Activated B cell treated with CpG ODN at 0.5 μM for 24 hours (primary cell): ENCODE data around the gene THAP7. TPM values are rescaled to one million over a fixed set of nuclear protein-coding genes. Genes with fewer than 3 reads are reported as not detected.
A peak's percentile ranks its signal among the peaks of the same experiment; 100 is the strongest.
"Not testable (repeated sequence)": the region's sequence is repeated elsewhere in the genome, so short reads cannot be mapped to it uniquely, and the experiment has no call there.

ENCODE experiments used
- ATAC-seq: fragments of 200-7000 bp; cut with Tn5 transposase; one replicate; pipeline ENCODE4 v1.10.0; 2021; ENCODE audit warnings: low read depth, mild to moderate bottlenecking, moderate library complexity
- CTCF ChIA-PET: fragments of 350-600 bp; sonication (Branson Sonifier 250); formaldehyde crosslinking; loops from one replicate; lab custom pipeline; 2021; ENCODE audit warnings: antibody characterized with exemption; lab: Charles Lee
- POLR2A ChIA-PET: fragments of 350-600 bp; sonication (Branson Sonifier 250); formaldehyde crosslinking; loops from one replicate; lab custom pipeline; 2021; ENCODE audit warnings: antibody characterized with exemption; lab: Charles Lee
- DNase-seq: peaks from one replicate; pipeline ENCODE4 v3.0.0; 2022
- H3K27ac Mint-ChIP-seq: one replicate; pipeline ENCODE4 v1.8.0; 2020; ENCODE audit warnings: mixed read lengths
- H3K27me3 Mint-ChIP-seq: one replicate; pipeline ENCODE4 v1.8.0; 2021; ENCODE audit warnings: mixed read lengths
- H3K36me3 Mint-ChIP-seq: one replicate; pipeline ENCODE4 v1.8.0; 2021; ENCODE audit warnings: low read depth, mixed read lengths
- H3K4me1 Mint-ChIP-seq: one replicate; pipeline ENCODE4 v1.8.0; 2021; ENCODE audit warnings: mixed read lengths
- H3K4me3 Mint-ChIP-seq: one replicate; pipeline ENCODE4 v1.8.0; 2020; ENCODE audit warnings: mild to moderate bottlenecking, mixed read lengths
- H3K9me3 Mint-ChIP-seq: one replicate; pipeline ENCODE4 v1.8.0; 2020; ENCODE audit warnings: mixed read lengths
- intact Hi-C: fragments of 100-400 bp; cut with micrococcal nuclease; formaldehyde crosslinking; loops from one replicate; pipeline ENCODE4 v1.15.1; 2024
- total RNA-seq: library from RNA; stranded (reverse); gene quantifications from 2 replicates; pipeline ENCODE4 v1.2.3, GENCODE V29; 2022
- TF ChIP-seq, protein P1 (sequence below): fragments of 200-600 bp; IDR thresholded peaks from one replicate; pipeline ENCODE4 v1.8.0; 2022; ENCODE audit warnings: antibody characterized with exemption, mild to moderate bottlenecking

The THAP7 gene, protein sequence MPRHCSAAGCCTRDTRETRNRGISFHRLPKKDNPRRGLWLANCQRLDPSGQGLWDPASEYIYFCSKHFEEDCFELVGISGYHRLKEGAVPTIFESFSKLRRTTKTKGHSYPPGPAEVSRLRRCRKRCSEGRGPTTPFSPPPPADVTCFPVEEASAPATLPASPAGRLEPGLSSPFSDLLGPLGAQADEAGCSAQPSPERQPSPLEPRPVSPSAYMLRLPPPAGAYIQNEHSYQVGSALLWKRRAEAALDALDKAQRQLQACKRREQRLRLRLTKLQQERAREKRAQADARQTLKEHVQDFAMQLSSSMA
- total RNA-seq: 27.1 and 32.3 TPM in 2 replicates

DNA sequence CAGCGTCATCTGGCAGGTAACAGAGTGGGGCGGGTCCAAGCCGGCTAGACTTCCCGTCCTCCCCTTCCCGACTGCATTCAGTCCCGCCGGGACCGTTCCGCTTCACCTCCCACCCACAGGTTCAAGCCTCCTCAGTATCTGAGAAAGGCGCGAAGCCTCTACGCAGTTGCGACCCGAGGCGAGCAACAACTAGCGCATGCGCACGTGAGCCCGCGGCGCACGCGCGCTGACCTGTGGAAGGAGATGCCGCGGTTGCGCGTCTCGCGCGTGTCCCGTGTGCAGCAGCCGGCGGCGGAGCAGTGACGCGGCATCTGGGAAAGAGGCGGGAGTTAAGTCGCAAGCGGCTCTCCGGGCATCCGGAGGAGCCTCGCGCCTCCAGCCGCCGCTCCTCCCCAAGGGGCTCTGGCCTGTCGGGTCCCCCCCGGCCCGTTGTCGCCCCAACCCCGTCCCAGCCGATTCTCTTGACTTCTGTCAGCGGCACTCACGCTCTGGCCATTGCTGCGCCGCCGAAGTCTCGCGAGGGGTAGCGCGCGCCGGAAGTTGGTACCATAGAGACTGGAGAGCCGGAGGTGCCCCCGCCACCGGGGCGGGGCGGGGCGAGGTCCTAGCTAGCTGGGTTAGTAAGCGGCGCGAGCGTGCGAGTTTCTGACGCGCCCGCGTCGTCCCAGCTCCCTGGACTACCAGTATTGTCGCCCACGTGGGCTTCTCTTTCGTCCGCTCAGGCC, at the start of gene THAP7:
Gene THAP7, minus strand, starts transcription at position 518 of the 725 bp plus-strand sequence. Its CDS starts 207 bp downstream, at position 311.
- CTCF ChIA-PET: interaction anchor here (1.3 kb wide), 1 partner anchor 40 kb away, joined by 3 read pairs; no protein-coding TSS in a partner anchor
- peak within 1 kb of the TSS; percentile 98 for H3K27ac Mint-ChIP-seq
- H3K9me3 Mint-ChIP-seq: no peaks in the 10 kb centered on the region
- peaks cover 28% of the 10 kb centered on the region for H3K36me3 Mint-ChIP-seq
- ATAC-seq: peak; percentile 88
- H3K4me1 Mint-ChIP-seq: peaks cover 26% of the 10 kb centered on the region
- H3K4me3 Mint-ChIP-seq: peak within 1 kb of the TSS; percentile 93
- intact Hi-C loops: loop anchor here (1.0 to 5.0 kb wide), 8 partner anchors 13 to 885 kb away; partner anchors contain the start of genes AIFM3, CRKL, LZTR1 and PI4KA
- TF ChIP-seq, protein P1, sequence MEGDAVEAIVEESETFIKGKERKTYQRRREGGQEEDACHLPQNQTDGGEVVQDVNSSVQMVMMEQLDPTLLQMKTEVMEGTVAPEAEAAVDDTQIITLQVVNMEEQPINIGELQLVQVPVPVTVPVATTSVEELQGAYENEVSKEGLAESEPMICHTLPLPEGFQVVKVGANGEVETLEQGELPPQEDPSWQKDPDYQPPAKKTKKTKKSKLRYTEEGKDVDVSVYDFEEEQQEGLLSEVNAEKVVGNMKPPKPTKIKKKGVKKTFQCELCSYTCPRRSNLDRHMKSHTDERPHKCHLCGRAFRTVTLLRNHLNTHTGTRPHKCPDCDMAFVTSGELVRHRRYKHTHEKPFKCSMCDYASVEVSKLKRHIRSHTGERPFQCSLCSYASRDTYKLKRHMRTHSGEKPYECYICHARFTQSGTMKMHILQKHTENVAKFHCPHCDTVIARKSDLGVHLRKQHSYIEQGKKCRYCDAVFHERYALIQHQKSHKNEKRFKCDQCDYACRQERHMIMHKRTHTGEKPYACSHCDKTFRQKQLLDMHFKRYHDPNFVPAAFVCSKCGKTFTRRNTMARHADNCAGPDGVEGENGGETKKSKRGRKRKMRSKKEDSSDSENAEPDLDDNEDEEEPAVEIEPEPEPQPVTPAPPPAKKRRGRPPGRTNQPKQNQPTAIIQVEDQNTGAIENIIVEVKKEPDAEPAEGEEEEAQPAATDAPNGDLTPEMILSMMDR: no peak
- DNase-seq: peak; percentile 97
- POLR2A ChIA-PET: interaction anchor here (0.6 to 6.5 kb wide), 9 partner anchors 12 to 885 kb away, joined by 4 to 90 read pairs (median 5); partner anchors contain the start of genes CRKL, LRRC74B, LZTR1 and P2RX6
- no peaks in the 10 kb centered on the region for H3K27me3 Mint-ChIP-seq

DNA sequence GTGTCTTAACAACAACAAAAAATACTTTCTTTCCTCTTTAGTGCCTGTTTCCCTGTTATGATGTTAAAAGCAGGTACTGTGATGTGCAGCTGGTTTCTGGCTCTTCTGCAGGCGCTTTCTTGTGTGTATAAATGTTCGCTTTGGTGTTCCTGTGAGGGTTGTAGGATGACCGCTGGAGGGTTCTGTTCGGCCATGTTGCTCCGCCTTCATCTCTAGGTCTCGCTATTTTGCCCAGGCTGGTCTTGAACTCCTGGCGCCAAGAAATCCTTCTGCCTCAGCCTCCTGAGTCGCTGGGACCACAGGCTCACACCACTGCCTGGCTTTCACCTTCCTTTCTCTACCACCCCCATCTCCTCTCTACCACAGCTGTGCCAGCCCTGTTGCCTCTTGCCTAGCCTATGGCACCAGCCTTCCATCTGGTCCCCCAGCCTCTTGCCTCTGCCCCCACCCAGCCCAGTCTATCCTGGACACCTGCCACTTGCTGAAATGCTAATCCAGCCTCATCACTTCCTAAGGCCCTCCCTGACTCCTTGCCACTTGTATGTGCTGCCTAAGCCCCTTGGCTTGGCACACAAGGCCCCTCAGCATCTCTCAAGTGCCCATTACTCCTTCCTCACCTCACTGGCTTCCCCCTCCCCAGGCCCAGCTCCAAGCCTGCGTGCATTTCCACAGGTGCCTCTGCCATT, 49.4 kb upstream of the THAP7 start:
- TF ChIP-seq, protein P1: no peak
- Mint-ChIP-seq H3K9me3 (no peaks in the 10 kb centered on the region), H3K27ac (no peak overlapping the region), H3K4me1 (peaks cover 6% of the 10 kb centered on the region), H3K36me3 (no peaks in the 10 kb centered on the region), H3K4me3 (no peak overlapping the region), H3K27me3 (peaks cover 17% of the 10 kb centered on the region)
- ATAC-seq (no peak), DNase-seq (no peak)
- ChIA-PET POLR2A (no interaction called here), CTCF (no interaction called here)
- intact Hi-C loops: no loop called here

DNA sequence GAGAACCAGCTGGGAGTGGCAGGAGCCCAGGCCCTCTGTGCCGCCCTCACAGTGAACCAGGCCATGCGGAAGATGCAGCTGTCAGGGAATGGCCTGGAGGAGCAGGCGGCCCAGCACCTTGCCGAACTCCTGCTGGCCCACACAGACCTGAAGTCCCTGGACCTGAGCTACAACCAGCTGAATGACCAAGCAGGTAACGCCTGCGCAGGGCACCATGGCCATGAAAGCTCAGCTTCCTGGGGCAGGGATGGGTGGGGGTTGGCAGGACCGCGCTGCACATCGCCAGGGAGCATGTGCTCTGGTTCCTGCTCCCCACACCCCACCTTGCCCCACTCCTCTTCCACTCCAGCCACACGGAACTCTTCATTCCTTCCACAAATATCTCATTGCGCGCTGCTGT, 47.0 kb upstream of the THAP7 start:
- H3K9me3 Mint-ChIP-seq, H3K27ac Mint-ChIP-seq, H3K36me3 Mint-ChIP-seq, CTCF ChIA-PET, ATAC-seq, DNase-seq, H3K4me3 Mint-ChIP-seq, intact Hi-C loops, POLR2A ChIA-PET: not testable (repeated sequence)
- Mint-ChIP-seq H3K27me3 (peaks cover 11% of the 10 kb centered on the region), H3K4me1 (peaks cover 16% of the 10 kb centered on the region)

DNA sequence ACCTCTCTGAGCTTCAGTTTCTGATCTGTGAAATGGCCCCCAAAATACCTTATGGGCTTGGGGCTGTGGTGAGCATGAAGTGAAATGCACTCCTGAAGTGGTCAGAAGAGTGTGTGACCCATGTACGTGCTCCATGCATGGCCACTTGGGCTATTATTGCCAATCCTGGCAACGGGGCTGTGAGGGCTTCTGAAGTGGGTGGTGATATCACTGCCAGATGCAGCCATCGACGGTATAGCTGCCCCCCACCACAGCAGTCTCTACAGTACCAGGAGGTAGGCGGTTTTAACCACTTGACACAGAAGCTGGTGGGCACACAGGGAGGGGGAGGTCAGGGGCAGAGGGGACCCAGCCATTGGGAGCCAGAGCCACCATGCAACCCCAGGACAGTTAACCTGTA, 46.5 kb upstream of the THAP7 start:
- peaks cover 21% of the 10 kb centered on the region for H3K4me1 Mint-ChIP-seq
- POLR2A ChIA-PET, H3K9me3 Mint-ChIP-seq, CTCF ChIA-PET, H3K27ac Mint-ChIP-seq, ATAC-seq, DNase-seq, H3K36me3 Mint-ChIP-seq, H3K4me3 Mint-ChIP-seq, intact Hi-C loops: not testable (repeated sequence)
- H3K27me3 Mint-ChIP-seq: peaks cover 16% of the 10 kb centered on the region

DNA sequence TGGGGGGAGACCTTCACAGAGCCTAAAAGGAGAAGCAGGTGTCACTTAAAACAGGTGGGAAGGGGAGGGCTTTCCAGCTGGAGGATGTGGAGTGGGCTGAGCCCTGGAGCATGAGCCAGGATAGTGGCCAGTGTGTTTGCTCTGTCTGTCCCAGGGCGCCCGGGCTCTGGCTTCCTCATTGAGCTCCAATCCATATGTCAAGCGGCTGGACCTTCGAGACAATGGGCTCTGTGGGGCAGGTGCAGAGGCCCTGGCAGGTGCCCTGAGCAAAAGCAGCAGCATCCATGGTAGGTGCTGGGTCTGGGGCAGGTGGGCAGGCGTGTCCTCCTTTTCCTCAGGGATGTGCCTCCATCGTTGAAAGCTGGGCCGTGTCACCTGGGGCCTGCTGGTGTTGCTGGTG, 45.8 kb upstream of the THAP7 start:
- intact Hi-C loops: loop anchor here (1.0 kb wide), 1 partner anchor 45 kb away; the partner anchor contains the start of gene THAP7
- TF ChIP-seq, protein P1: no peak
- peaks cover 19% of the 10 kb centered on the region for H3K27me3 Mint-ChIP-seq
- no peak overlapping the region for H3K4me3 Mint-ChIP-seq
- ChIA-PET POLR2A (no interaction called here), CTCF (no interaction called here)
- ATAC-seq: no peak
- no peaks in the 10 kb centered on the region for H3K36me3 Mint-ChIP-seq
- DNase-seq: no peak
- H3K4me1 Mint-ChIP-seq: peaks cover 24% of the 10 kb centered on the region
- no peak overlapping the region for H3K27ac Mint-ChIP-seq
- H3K9me3 Mint-ChIP-seq: no peaks in the 10 kb centered on the region
